Measurements from ENCODE around the gene INHA.

The INHA gene

GRCh38 chr2:219552382-219553167, 19.5 kb upstream of the INHA start:
- Histone ChIP-seq H2AK5ac (ENCODE audit: low read length, severe bottlenecking) (no peak overlapping the region), H2BK12ac (ENCODE audit: low read length in 2 of 2) (no peak overlapping the region), H2AFZ (ENCODE audit: low read depth, low read length) (peak overlapping the region; percentile 84), H3K18ac (ENCODE audit: low read depth in 1 of 2, low read length in 2 of 2) (peak overlapping the region in 1 of 2 experiments; percentile 25), H3K9me3 (ENCODE audit: control insufficient read depth, low read length) (no peaks in the 10 kb centered on the region), H3K4ac (ENCODE audit: low read depth in 1 of 2, low read length in 2 of 2) (no peak overlapping the region), H3K14ac (ENCODE audit: low read length in 2 of 2) (no peak overlapping the region), H2BK15ac (ENCODE audit: low read depth, poor library complexity, severe bottlenecking) (peak overlapping the region; percentile 84), H3K27ac (ENCODE audit: low read length, poor library complexity, severe bottlenecking) (no peak overlapping the region), H3K23ac (ENCODE audit: low read length in 2 of 2) (no peak overlapping the region), H3K27me3 (ENCODE audit: control insufficient read depth in 1 of 2, insufficient read depth in 1 of 2, low read length in 2 of 2) (peaks cover 13 to 17% of the 10 kb centered on the region in 2 experiments), H4K8ac (ENCODE audit: low read length) (no peak overlapping the region), H2BK5ac (ENCODE audit: low read depth, low read length, poor library complexity, severe bottlenecking) (no peak overlapping the region), H3K36me3 (ENCODE audit: control insufficient read depth in 1 of 2, insufficient read depth in 2 of 2, low read depth in 1 of 2, low read length in 2 of 2) (peaks cover 12 to 21% of the 10 kb centered on the region in 2 experiments), H2BK120ac (ENCODE audit: low read depth, low read length) (no peak overlapping the region), H3K4me3 (ENCODE audit: insufficient read depth in 1 of 2, low read depth in 1 of 2, low read length in 2 of 2) (peak overlapping the region; percentile 68 to 80), H3K4me1 (ENCODE audit: control insufficient read depth, insufficient read depth, low read depth, low read length) (peaks cover 19% of the 10 kb centered on the region), H3K79me1 (replicated peaks; ENCODE audit: low read length, poor library complexity, severe bottlenecking) (no peaks in the 10 kb centered on the region), H3K4me2 (ENCODE audit: low read length, poor library complexity, severe bottlenecking) (peak overlapping the region; percentile 83), H4K91ac (ENCODE audit: low read length) (no peak overlapping the region), H3K9ac (ENCODE audit: low read length) (peak overlapping the region; percentile 73)
- peak; percentile 86 for DNase-seq
- WGBS, result 5% methylated on average over 53 of the region's 99 CpGs

GRCh38 chr2:219553168-219553417, 19.0 kb upstream of the INHA start:
- Histone ChIP-seq H3K36me3 (ENCODE audit: control insufficient read depth in 1 of 2, insufficient read depth in 2 of 2, low read depth in 1 of 2, low read length in 2 of 2) (peaks cover 10 to 17% of the 10 kb centered on the region in 2 experiments), H3K23ac (ENCODE audit: low read length in 2 of 2) (no peak overlapping the region), H3K4me1 (ENCODE audit: control insufficient read depth, insufficient read depth, low read depth, low read length) (peaks cover 19% of the 10 kb centered on the region), H2BK5ac (ENCODE audit: low read depth, low read length, poor library complexity, severe bottlenecking) (no peak overlapping the region), H3K9me3 (ENCODE audit: control insufficient read depth, low read length) (no peaks in the 10 kb centered on the region), H3K9ac (ENCODE audit: low read length) (peak overlapping the region; percentile 55), H3K4ac (ENCODE audit: low read depth in 1 of 2, low read length in 2 of 2) (no peak overlapping the region), H2AFZ (ENCODE audit: low read depth, low read length) (peak overlapping the region; percentile 79), H3K4me3 (ENCODE audit: insufficient read depth in 1 of 2, low read depth in 1 of 2, low read length in 2 of 2) (peak overlapping the region in 1 of 2 experiments; percentile 80), H3K4me2 (ENCODE audit: low read length, poor library complexity, severe bottlenecking) (peak overlapping the region; percentile 83), H4K91ac (ENCODE audit: low read length) (no peak overlapping the region), H2BK15ac (ENCODE audit: low read depth, poor library complexity, severe bottlenecking) (no peak overlapping the region), H2BK12ac (ENCODE audit: low read length in 2 of 2) (no peak overlapping the region), H3K27me3 (ENCODE audit: control insufficient read depth in 1 of 2, insufficient read depth in 1 of 2, low read length in 2 of 2) (peaks cover 13 to 17% of the 10 kb centered on the region in 2 experiments), H3K79me1 (replicated peaks; ENCODE audit: low read length, poor library complexity, severe bottlenecking) (no peaks in the 10 kb centered on the region), H2BK120ac (ENCODE audit: low read depth, low read length) (no peak overlapping the region), H3K14ac (ENCODE audit: low read length in 2 of 2) (no peak overlapping the region), H3K18ac (ENCODE audit: low read depth in 1 of 2, low read length in 2 of 2) (no peak overlapping the region), H2AK5ac (ENCODE audit: low read length, severe bottlenecking) (no peak overlapping the region), H3K27ac (ENCODE audit: low read length, poor library complexity, severe bottlenecking) (no peak overlapping the region), H4K8ac (ENCODE audit: low read length) (no peak overlapping the region)
- no peak for DNase-seq
- 34% methylated on average over 7 of the region's 7 CpGs for WGBS

- Histone ChIP-seq H3K36me3 (ENCODE audit: control insufficient read depth in 1 of 2, insufficient read depth in 2 of 2, low read depth in 1 of 2, low read length in 2 of 2) (peaks cover 6 to 17% of the 10 kb centered on the region in 2 experiments), H2BK120ac (ENCODE audit: low read depth, low read length) (no peak overlapping the region), H2AK5ac (ENCODE audit: low read length, severe bottlenecking) (no peak overlapping the region), H3K4ac (ENCODE audit: low read depth in 1 of 2, low read length in 2 of 2) (no peak overlapping the region), H3K14ac (ENCODE audit: low read length in 2 of 2) (no peak overlapping the region), H3K79me1 (replicated peaks; ENCODE audit: low read length, poor library complexity, severe bottlenecking) (no peaks in the 10 kb centered on the region), H3K18ac (ENCODE audit: low read depth in 1 of 2, low read length in 2 of 2) (no peak overlapping the region), H3K9me3 (ENCODE audit: control insufficient read depth, low read length) (no peaks in the 10 kb centered on the region), H3K27me3 (ENCODE audit: control insufficient read depth in 1 of 2, insufficient read depth in 1 of 2, low read length in 2 of 2) (peaks cover 13 to 17% of the 10 kb centered on the region in 2 experiments), H2BK5ac (ENCODE audit: low read depth, low read length, poor library complexity, severe bottlenecking) (no peak overlapping the region), H3K23ac (ENCODE audit: low read length in 2 of 2) (no peak overlapping the region), H3K4me1 (ENCODE audit: control insufficient read depth, insufficient read depth, low read depth, low read length) (peaks cover 21% of the 10 kb centered on the region), H2AFZ (ENCODE audit: low read depth, low read length) (no peak overlapping the region), H2BK12ac (ENCODE audit: low read length in 2 of 2) (no peak overlapping the region), H3K27ac (ENCODE audit: low read length, poor library complexity, severe bottlenecking) (no peak overlapping the region), H4K91ac (ENCODE audit: low read length) (no peak overlapping the region), H3K4me2 (ENCODE audit: low read length, poor library complexity, severe bottlenecking) (no peak overlapping the region), H3K4me3 (ENCODE audit: insufficient read depth in 1 of 2, low read depth in 1 of 2, low read length in 2 of 2) (peak overlapping the region in 1 of 2 experiments; percentile 80), H2BK15ac (ENCODE audit: low read depth, poor library complexity, severe bottlenecking) (peak overlapping the region; percentile 26), H3K9ac (ENCODE audit: low read length) (peak overlapping the region; percentile 55), H4K8ac (ENCODE audit: low read length) (no peak overlapping the region)
- DNase-seq, result no peak
- 92% methylated on average over 12 of the region's 12 CpGs for WGBS
Observed at GRCh38 chr2:219553463-219553963, 18.6 kb upstream of the INHA start.

GRCh38 chr2:219554350-219554749, 17.8 kb upstream of the INHA start:
- 90% methylated on average over 15 of the region's 15 CpGs for WGBS
- Histone ChIP-seq H4K91ac (ENCODE audit: low read length) (no peak overlapping the region), H2BK5ac (ENCODE audit: low read depth, low read length, poor library complexity, severe bottlenecking) (no peak overlapping the region), H3K4me3 (ENCODE audit: insufficient read depth in 1 of 2, low read depth in 1 of 2, low read length in 2 of 2) (no peak overlapping the region), H3K27me3 (ENCODE audit: control insufficient read depth in 1 of 2, insufficient read depth in 1 of 2, low read length in 2 of 2) (peaks cover 13 to 17% of the 10 kb centered on the region in 2 experiments), H3K4me1 (ENCODE audit: control insufficient read depth, insufficient read depth, low read depth, low read length) (peaks cover 25% of the 10 kb centered on the region), H4K8ac (ENCODE audit: low read length) (no peak overlapping the region), H3K9ac (ENCODE audit: low read length) (no peak overlapping the region), H3K18ac (ENCODE audit: low read depth in 1 of 2, low read length in 2 of 2) (no peak overlapping the region), H3K14ac (ENCODE audit: low read length in 2 of 2) (no peak overlapping the region), H2BK12ac (ENCODE audit: low read length in 2 of 2) (no peak overlapping the region), H3K23ac (ENCODE audit: low read length in 2 of 2) (no peak overlapping the region), H3K9me3 (ENCODE audit: control insufficient read depth, low read length) (no peaks in the 10 kb centered on the region), H2AK5ac (ENCODE audit: low read length, severe bottlenecking) (no peak overlapping the region), H3K4ac (ENCODE audit: low read depth in 1 of 2, low read length in 2 of 2) (no peak overlapping the region), H2BK120ac (ENCODE audit: low read depth, low read length) (no peak overlapping the region), H3K36me3 (ENCODE audit: control insufficient read depth in 1 of 2, insufficient read depth in 2 of 2, low read depth in 1 of 2, low read length in 2 of 2) (peaks cover 5 to 17% of the 10 kb centered on the region in 2 experiments), H3K27ac (ENCODE audit: low read length, poor library complexity, severe bottlenecking) (no peak overlapping the region), H3K79me1 (replicated peaks; ENCODE audit: low read length, poor library complexity, severe bottlenecking) (no peaks in the 10 kb centered on the region), H3K4me2 (ENCODE audit: low read length, poor library complexity, severe bottlenecking) (no peak overlapping the region), H2AFZ (ENCODE audit: low read depth, low read length) (no peak overlapping the region), H2BK15ac (ENCODE audit: low read depth, poor library complexity, severe bottlenecking) (no peak overlapping the region)
- DNase-seq, result no peak
